A549 (cell line): ENCODE data around the gene POLR2J. TPM values are rescaled to one million over a fixed set of nuclear protein-coding genes. Genes with fewer than 3 reads are reported as not detected.

ENCODE experiments used
- ATAC-seq, 2 experiments: fragments of 200-7000 bp in 1 of 2; fragments of >200 bp in 1 of 2; cut with Nextera tagmentation in 1 of 2; cut with Tn5 transposase in 1 of 2; 3 replicates each; pipeline versions ENCODE4 v1.8.0 to v1.9.1; 2018 to 2020; ENCODE audit warnings: mild to moderate bottlenecking in 1 of 2, moderate library complexity in 1 of 2
- CTCF ChIA-PET: fragments of 300-600 bp; sonication (Branson Sonifier 250); formaldehyde crosslinking; extraction: SDS; loops from one replicate; lab custom pipeline; 2021; ENCODE audit warnings: antibody characterized with exemption, inconsistent platforms; lab: Yijun Ruan, JAX
- POLR2A ChIA-PET: fragments of 350-600 bp; formaldehyde crosslinking; extraction: SDS; loops from one replicate; lab custom pipeline; 2021; ENCODE audit warnings: antibody characterized with exemption, inconsistent platforms; lab: Yijun Ruan, JAX
- DNase-seq, 2 experiments: peaks; one replicate each; pipeline versions ENCODE4 v3.0.0 to v3.0.0-alpha.2; 2011 to 2016; ENCODE audit warnings: low read depth in 1 of 2, low spot score in 1 of 2
- FAIRE-seq: peaks from 2 replicates; lab custom pipeline; 2011; peaks lifted over from hg19 to GRCh38; lab: Jason Lieb, UNC
- H3K27ac ChIP-seq, 2 experiments: fragments of >200 bp; sonication (Bioruptor Twin); formaldehyde crosslinking; 3 replicates each; pipeline ENCODE4 v1.5.1; 2016 to 2017
- H3K4me1 ChIP-seq: fragments of >200 bp; sonication (Bioruptor Twin); formaldehyde crosslinking; 3 replicates; pipeline ENCODE4 v1.6.1; 2016
- H3K4me2 ChIP-seq: fragments of >200 bp; sonication (Bioruptor Twin); formaldehyde crosslinking; 3 replicates; pipeline ENCODE4 v1.6.1; 2016
- H3K4me3 ChIP-seq: fragments of >200 bp; sonication (Bioruptor Twin); formaldehyde crosslinking; 3 replicates; pipeline ENCODE4 v1.5.1; 2016
- H3K9me3 ChIP-seq: fragments of >200 bp; sonication (Bioruptor Twin); formaldehyde crosslinking; 3 replicates; pipeline ENCODE4 v1.6.1; 2016
- BHLHE40 ChIP-seq: IDR thresholded peaks from 2 replicates; pipeline ENCODE4 v1.6.1; 2012; ENCODE audit warnings: low read depth, low read length, inconsistent platforms
- CEBPB ChIP-seq, 2 experiments: fragments of >200 bp in 1 of 2; sonication (Bioruptor Twin) in 1 of 2; formaldehyde crosslinking in 1 of 2; IDR thresholded peaks; 2 replicates each; pipeline ENCODE4 v1.6.1; 2012 to 2016
- CHD2 ChIP-seq: fragments of 150-350 bp; IDR thresholded peaks from 2 replicates; pipeline ENCODE4 v1.6.1; 2014; ENCODE audit warnings: low read length; ENCODE audit not compliant: partially characterized antibody
- CHD4 ChIP-seq: fragments of 200-600 bp; sonication (generic); IDR thresholded peaks from 2 replicates; pipeline ENCODE4 v1.6.1; 2016; ENCODE audit warnings: antibody characterized with exemption, mild to moderate bottlenecking, borderline replicate concordance
- EP300 ChIP-seq, 2 experiments: fragments of >200 bp; sonication (Bioruptor Twin); formaldehyde crosslinking; IDR thresholded peaks; 2 replicates in 1 of 2; 3 replicates in 1 of 2; pipeline ENCODE4 v1.6.1; 2016 to 2017
- FOSL2 ChIP-seq, 2 experiments: fragments of 450-650 bp in 1 of 2; fragments of >200 bp in 1 of 2; sonication (Bioruptor Twin) in 1 of 2; formaldehyde crosslinking; IDR thresholded peaks; 2 replicates each; pipeline versions ENCODE4 v1.5.0 to v1.6.1; 2016 to 2020; ENCODE audit warnings: mild to moderate bottlenecking in 1 of 2, moderate library complexity in 1 of 2
- FOXS1 ChIP-seq: fragments of 250-450 bp; sonication (Bioruptor Pico); IDR thresholded peaks from 2 replicates; pipeline ENCODE4 v1.5.0; 2020; ENCODE audit warnings: mild to moderate bottlenecking, moderate library complexity
- GATA3 ChIP-seq: IDR thresholded peaks from 2 replicates; pipeline ENCODE4 v1.6.1; 2012; ENCODE audit warnings: borderline replicate concordance
- HDAC2 ChIP-seq: fragments of 200-600 bp; sonication (generic); IDR thresholded peaks from 2 replicates; pipeline ENCODE4 v1.6.1; 2016
- HES2 ChIP-seq: fragments of >200 bp; sonication (Bioruptor Twin); formaldehyde crosslinking; IDR thresholded peaks from 2 replicates; pipeline ENCODE4 v1.6.1; 2016
- HOXB13 ChIP-seq: fragments of 250-450 bp; sonication (Bioruptor Pico); IDR thresholded peaks from 2 replicates; pipeline ENCODE4 v1.5.0; 2020; ENCODE audit warnings: low read depth, mild to moderate bottlenecking, moderate library complexity
- HOXB5 ChIP-seq: fragments of 250-450 bp; sonication (Bioruptor Pico); IDR thresholded peaks from 2 replicates; pipeline ENCODE4 v1.5.0; 2020; ENCODE audit warnings: mild to moderate bottlenecking, moderate library complexity
- JUN ChIP-seq, 2 experiments: fragments of >200 bp; sonication (Bioruptor Twin); formaldehyde crosslinking; IDR thresholded peaks; 2 replicates in 1 of 2; 3 replicates in 1 of 2; pipeline ENCODE4 v1.6.1; 2016 to 2017
- KDM1A ChIP-seq: fragments of 200-600 bp; sonication (generic); IDR thresholded peaks from 2 replicates; pipeline ENCODE4 v1.6.1; 2016; ENCODE audit warnings: low read depth, mild to moderate bottlenecking
- MAFK ChIP-seq: fragments of 450-650 bp; IDR thresholded peaks from 2 replicates; pipeline ENCODE4 v1.6.1; 2014; ENCODE audit not compliant: partially characterized antibody
- RARB ChIP-seq: fragments of 250-450 bp; sonication (Bioruptor Pico); IDR thresholded peaks from 2 replicates; pipeline ENCODE4 v1.8.0; 2021; ENCODE audit warnings: mild to moderate bottlenecking, moderate library complexity
- RFX5 ChIP-seq: fragments of 450-650 bp; IDR thresholded peaks from 2 replicates; pipeline ENCODE4 v1.7.1; 2014; ENCODE audit warnings: antibody characterized with exemption, mild to moderate bottlenecking, moderate library complexity
- SMC3 ChIP-seq: fragments of >200 bp; sonication (Bioruptor Twin); formaldehyde crosslinking; IDR thresholded peaks from 3 replicates; pipeline ENCODE4 v1.6.1; 2018; ENCODE audit warnings: inconsistent platforms
- SREBF2 ChIP-seq: fragments of 450-650 bp; IDR thresholded peaks from 2 replicates; pipeline ENCODE4 v1.6.1; 2014; ENCODE audit warnings: mild to moderate bottlenecking, moderate library complexity
- ZC3H11A ChIP-seq: fragments of 450-650 bp; IDR thresholded peaks from 2 replicates; pipeline ENCODE4 v1.6.1; 2014; ENCODE audit warnings: antibody characterized with exemption, mild to moderate bottlenecking
- WGBS: methylation state at CpG from one replicate; pipeline ENCODE4 v1.1.6; 2017; ENCODE audit errors: missing lambda C conversion rate; 5-methylcytosine and 5-hydroxymethylcytosine counted together
- polyA plus RNA-seq, 4 experiments: library from polyadenylated mRNA; depleted of rRNA in 3 of 4; stranded (reverse); fragments of >200 nt; fragmentation: RNase III in 1 of 4; extraction: RNeasy Plus Mini Kit Qiagen cat#74134 plus additional on column Dnase treatment in 1 of 4; gene quantifications; 2 replicates in 3 of 4; 3 replicates in 1 of 4; pipeline ENCODE4 v1.2.3, GENCODE V29; 2011 to 2017
- TF ChIP-seq, protein P1 (sequence below): fragments of 150-350 bp; IDR thresholded peaks from 2 replicates; pipeline ENCODE4 v1.6.1; 2014; ENCODE audit warnings: low read depth, mild to moderate bottlenecking, low read length
- TF ChIP-seq, protein P2 (sequence below): fragments of 200-600 bp; sonication (generic); IDR thresholded peaks from 2 replicates; pipeline ENCODE4 v1.6.1; 2016; ENCODE audit warnings: antibody characterized with exemption, mild to moderate bottlenecking, moderate library complexity
- TF ChIP-seq, protein P3 (sequence below): fragments of 250-450 bp; sonication (Bioruptor Pico); IDR thresholded peaks from 2 replicates; pipeline ENCODE4 v1.5.0; 2020; ENCODE audit warnings: low read depth, mild to moderate bottlenecking, moderate library complexity
- TF ChIP-seq, protein P4 (sequence below): fragments of >200 bp; sonication (Bioruptor Twin); formaldehyde crosslinking; IDR thresholded peaks from 3 replicates; pipeline ENCODE4 v1.5.1; 2016
- TF ChIP-seq, protein P5 (sequence below): fragments of 250-450 bp; sonication (Bioruptor Pico); IDR thresholded peaks from 2 replicates; pipeline ENCODE4 v1.5.0; 2021; ENCODE audit warnings: mild to moderate bottlenecking, moderate library complexity, borderline replicate concordance

The POLR2J gene
- polyA plus RNA-seq, 2 of the 4 experiments (the other 2 are of a cell fraction), result 99.0 to 104 TPM

DNA sequence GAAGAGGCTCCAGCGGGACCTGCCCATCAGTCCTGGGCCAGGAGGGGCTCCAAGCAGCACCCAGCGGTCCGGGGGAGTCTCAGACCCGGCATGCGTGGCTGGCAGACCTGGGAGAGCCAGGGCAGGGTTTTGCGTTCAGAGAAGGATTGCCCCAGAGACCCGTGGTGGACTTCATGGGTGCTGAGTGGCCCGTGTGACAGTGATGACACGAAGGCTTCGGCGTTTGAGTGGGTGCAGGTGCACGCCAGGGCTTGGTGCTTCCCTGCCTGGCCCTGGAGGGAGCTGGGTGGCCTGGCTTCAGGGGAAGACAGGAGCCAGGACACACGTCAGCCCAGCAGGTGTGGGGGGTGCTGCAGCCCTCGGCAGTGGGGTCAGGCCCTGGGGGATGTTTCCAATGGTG is 31.4 kb downstream of the POLR2J start:
- 80% methylated on average over 12 of the region's 14 CpGs for WGBS
- Histone ChIP-seq H3K4me1 (no peaks in the 10 kb centered on the region), H3K9me3 (no peaks in the 10 kb centered on the region), H3K4me2 (no peak overlapping the region), H3K4me3 (no peak overlapping the region), H3K27ac (no peak overlapping the region)
- FAIRE-seq (no peak), DNase-seq (no peak), ATAC-seq (0 out of 6 replicates have a peak, but pooled peaks of 1 of the 2 experiments have one; percentile 6)
- ChIA-PET CTCF (no interaction called here), POLR2A (no interaction called here)
- TF ChIP-seq EP300 (IDR thresholded peaks at IDR 0.05) (no peak), SMC3 (no peak), CEBPB (IDR thresholded peaks at IDR 0.05) (no peak), KDM1A (no peak), SREBF2 (no peak), CHD2 (no peak), HDAC2 (no peak), HOXB13 (CRISPR knock-in tag) (no peak), CHD4 (no peak), HOXB5 (CRISPR knock-in tag) (no peak)
- TF ChIP-seq, protein P1, sequence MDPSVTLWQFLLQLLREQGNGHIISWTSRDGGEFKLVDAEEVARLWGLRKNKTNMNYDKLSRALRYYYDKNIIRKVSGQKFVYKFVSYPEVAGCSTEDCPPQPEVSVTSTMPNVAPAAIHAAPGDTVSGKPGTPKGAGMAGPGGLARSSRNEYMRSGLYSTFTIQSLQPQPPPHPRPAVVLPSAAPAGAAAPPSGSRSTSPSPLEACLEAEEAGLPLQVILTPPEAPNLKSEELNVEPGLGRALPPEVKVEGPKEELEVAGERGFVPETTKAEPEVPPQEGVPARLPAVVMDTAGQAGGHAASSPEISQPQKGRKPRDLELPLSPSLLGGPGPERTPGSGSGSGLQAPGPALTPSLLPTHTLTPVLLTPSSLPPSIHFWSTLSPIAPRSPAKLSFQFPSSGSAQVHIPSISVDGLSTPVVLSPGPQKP, result no peak
- TF ChIP-seq, protein P2, sequence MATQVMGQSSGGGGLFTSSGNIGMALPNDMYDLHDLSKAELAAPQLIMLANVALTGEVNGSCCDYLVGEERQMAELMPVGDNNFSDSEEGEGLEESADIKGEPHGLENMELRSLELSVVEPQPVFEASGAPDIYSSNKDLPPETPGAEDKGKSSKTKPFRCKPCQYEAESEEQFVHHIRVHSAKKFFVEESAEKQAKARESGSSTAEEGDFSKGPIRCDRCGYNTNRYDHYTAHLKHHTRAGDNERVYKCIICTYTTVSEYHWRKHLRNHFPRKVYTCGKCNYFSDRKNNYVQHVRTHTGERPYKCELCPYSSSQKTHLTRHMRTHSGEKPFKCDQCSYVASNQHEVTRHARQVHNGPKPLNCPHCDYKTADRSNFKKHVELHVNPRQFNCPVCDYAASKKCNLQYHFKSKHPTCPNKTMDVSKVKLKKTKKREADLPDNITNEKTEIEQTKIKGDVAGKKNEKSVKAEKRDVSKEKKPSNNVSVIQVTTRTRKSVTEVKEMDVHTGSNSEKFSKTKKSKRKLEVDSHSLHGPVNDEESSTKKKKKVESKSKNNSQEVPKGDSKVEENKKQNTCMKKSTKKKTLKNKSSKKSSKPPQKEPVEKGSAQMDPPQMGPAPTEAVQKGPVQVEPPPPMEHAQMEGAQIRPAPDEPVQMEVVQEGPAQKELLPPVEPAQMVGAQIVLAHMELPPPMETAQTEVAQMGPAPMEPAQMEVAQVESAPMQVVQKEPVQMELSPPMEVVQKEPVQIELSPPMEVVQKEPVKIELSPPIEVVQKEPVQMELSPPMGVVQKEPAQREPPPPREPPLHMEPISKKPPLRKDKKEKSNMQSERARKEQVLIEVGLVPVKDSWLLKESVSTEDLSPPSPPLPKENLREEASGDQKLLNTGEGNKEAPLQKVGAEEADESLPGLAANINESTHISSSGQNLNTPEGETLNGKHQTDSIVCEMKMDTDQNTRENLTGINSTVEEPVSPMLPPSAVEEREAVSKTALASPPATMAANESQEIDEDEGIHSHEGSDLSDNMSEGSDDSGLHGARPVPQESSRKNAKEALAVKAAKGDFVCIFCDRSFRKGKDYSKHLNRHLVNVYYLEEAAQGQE, result no peak
- TF ChIP-seq, protein P3, sequence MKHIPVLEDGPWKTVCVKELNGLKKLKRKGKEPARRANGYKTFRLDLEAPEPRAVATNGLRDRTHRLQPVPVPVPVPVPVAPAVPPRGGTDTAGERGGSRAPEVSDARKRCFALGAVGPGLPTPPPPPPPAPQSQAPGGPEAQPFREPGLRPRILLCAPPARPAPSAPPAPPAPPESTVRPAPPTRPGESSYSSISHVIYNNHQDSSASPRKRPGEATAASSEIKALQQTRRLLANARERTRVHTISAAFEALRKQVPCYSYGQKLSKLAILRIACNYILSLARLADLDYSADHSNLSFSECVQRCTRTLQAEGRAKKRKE (CRISPR knock-in tag), result no peak

DNA sequence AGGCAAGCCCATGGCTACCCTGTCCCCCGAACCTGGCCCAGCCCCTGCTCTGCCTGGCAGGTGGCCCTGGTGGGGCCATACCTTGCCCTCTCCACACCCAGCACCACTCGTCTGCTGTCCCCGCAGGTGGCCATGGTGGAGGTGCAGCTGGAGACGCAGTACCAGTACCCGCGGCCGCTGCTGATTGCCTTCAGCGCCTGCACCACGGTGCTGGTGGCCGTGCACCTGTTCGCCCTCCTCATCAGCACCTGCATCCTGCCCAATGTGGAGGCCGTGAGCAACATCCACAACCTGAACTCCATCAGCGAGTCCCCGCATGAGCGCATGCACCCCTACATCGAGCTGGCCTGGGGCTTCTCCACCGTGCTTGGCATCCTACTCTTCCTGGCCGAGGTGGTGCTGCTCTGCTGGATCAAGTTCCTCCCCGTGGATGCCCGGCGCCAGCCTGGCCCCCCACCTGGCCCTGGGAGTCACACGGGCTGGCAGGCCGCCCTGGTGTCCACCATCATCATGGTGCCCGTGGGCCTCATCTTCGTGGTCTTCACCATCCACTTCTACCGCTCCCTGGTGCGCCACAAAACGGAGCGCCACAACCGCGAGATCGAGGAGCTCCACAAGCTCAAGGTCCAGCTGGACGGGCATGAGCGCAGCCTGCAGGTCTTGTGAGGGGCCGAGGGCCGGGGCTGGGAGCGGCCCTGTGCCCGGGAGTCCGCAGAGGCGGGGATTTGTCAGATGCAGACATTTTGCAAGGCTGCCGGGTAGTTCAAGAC is 32.1 kb downstream of the POLR2J start:
- H3K27ac ChIP-seq, result no peak overlapping the region
- ATAC-seq, result no peak
- H3K9me3 ChIP-seq, result no peaks in the 10 kb centered on the region
- no peak for FAIRE-seq
- POLR2A ChIA-PET, result no interaction called here
- no peak overlapping the region for H3K4me3 ChIP-seq
- H3K4me2 ChIP-seq, result no peak overlapping the region
- 91% methylated on average over 33 of the region's 41 CpGs for WGBS
- DNase-seq, result no peak
- no peak for TF ChIP-seq KDM1A
- TF ChIP-seq, protein P4, sequence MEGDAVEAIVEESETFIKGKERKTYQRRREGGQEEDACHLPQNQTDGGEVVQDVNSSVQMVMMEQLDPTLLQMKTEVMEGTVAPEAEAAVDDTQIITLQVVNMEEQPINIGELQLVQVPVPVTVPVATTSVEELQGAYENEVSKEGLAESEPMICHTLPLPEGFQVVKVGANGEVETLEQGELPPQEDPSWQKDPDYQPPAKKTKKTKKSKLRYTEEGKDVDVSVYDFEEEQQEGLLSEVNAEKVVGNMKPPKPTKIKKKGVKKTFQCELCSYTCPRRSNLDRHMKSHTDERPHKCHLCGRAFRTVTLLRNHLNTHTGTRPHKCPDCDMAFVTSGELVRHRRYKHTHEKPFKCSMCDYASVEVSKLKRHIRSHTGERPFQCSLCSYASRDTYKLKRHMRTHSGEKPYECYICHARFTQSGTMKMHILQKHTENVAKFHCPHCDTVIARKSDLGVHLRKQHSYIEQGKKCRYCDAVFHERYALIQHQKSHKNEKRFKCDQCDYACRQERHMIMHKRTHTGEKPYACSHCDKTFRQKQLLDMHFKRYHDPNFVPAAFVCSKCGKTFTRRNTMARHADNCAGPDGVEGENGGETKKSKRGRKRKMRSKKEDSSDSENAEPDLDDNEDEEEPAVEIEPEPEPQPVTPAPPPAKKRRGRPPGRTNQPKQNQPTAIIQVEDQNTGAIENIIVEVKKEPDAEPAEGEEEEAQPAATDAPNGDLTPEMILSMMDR, result no peak
- TF ChIP-seq, protein P5, sequence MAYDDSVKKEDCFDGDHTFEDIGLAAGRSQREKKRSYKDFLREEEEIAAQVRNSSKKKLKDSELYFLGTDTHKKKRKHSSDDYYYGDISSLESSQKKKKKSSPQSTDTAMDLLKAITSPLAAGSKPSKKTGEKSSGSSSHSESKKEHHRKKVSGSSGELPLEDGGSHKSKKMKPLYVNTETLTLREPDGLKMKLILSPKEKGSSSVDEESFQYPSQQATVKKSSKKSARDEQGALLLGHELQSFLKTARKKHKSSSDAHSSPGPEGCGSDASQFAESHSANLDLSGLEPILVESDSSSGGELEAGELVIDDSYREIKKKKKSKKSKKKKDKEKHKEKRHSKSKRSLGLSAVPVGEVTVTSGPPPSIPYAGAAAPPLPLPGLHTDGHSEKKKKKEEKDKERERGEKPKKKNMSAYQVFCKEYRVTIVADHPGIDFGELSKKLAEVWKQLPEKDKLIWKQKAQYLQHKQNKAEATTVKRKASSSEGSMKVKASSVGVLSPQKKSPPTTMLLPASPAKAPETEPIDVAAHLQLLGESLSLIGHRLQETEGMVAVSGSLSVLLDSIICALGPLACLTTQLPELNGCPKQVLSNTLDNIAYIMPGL (CRISPR knock-in tag), result no peak
- no peak for TF ChIP-seq ZC3H11A
- no peak for TF ChIP-seq MAFK
- no peak for TF ChIP-seq EP300 (IDR thresholded peaks at IDR 0.05)
- no peak for TF ChIP-seq FOXS1
- TF ChIP-seq FOSL2 (IDR thresholded peaks at IDR 0.05), result no peak
- no peak for TF ChIP-seq FOSL2 (CRISPR knock-in tag; IDR thresholded peaks at IDR 0.05)
- TF ChIP-seq JUN (IDR thresholded peaks at IDR 0.05), result no peak
- no peak for TF ChIP-seq HOXB5 (CRISPR knock-in tag)
- TF ChIP-seq RARB, result no peak
- TF ChIP-seq GATA3, result no peak
- no peak for TF ChIP-seq HES2
- TF ChIP-seq BHLHE40, result no peak
- no peak for TF ChIP-seq RFX5
- TF ChIP-seq, all 56 proteins: peak for 0
- CTCF ChIA-PET, result no interaction called here
- H3K4me1 ChIP-seq, result no peaks in the 10 kb centered on the region
